Measurements from ENCODE around the gene TBC1D16. TPM values are rescaled to one million over a fixed set of nuclear protein-coding genes. Genes with fewer than 3 reads are reported as not detected.

Gene TBC1D16
- total RNA-seq, 2 experiments from 2014 or later: 0.38 to 0.74 TPM

DNA sequence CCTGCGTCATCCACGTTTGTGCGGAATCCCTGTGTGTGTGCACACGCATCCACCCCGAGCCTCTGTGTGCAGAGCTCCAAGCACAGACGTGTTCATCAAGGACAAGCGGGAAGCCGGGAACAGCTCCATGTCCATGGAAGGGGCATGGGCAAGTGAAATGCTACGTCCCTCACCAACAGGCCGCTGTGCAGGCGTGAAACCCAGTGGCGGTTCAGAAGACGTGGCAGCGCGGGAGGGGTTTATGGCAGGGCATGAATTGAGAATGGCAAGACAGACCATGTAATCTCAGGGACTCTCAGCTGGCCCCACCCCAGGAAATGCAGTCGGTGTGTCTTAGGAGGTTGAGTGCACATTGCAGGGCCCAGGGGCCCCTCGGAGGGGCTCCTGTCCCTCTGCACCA lies 52.7 kb downstream of the TBC1D16 start:
- no peaks in the 10 kb centered on the region for H3K9me3 ChIP-seq (ENCODE audit: low read length)
- CTCF ChIA-PET (ENCODE audit: unreplicated experiment): no interaction called here

GRCh38 chr17:79981661-79982101 lies 54.0 kb downstream of the TBC1D16 start:
- H2AFZ ChIP-seq (ENCODE audit: low read length): no peak overlapping the region
- no peaks in the 10 kb centered on the region for H4K20me1 ChIP-seq (ENCODE audit: insufficient read depth, low read length)
- BruUV-seq (replicated peaks): no TSS peak
- no peak for TF ChIP-seq EZH2phosphoT487 (IDR thresholded peaks at IDR 0.05; ENCODE audit: borderline replicate concordance, low read depth, low read length)
- TF ChIP-seq, protein P1, sequence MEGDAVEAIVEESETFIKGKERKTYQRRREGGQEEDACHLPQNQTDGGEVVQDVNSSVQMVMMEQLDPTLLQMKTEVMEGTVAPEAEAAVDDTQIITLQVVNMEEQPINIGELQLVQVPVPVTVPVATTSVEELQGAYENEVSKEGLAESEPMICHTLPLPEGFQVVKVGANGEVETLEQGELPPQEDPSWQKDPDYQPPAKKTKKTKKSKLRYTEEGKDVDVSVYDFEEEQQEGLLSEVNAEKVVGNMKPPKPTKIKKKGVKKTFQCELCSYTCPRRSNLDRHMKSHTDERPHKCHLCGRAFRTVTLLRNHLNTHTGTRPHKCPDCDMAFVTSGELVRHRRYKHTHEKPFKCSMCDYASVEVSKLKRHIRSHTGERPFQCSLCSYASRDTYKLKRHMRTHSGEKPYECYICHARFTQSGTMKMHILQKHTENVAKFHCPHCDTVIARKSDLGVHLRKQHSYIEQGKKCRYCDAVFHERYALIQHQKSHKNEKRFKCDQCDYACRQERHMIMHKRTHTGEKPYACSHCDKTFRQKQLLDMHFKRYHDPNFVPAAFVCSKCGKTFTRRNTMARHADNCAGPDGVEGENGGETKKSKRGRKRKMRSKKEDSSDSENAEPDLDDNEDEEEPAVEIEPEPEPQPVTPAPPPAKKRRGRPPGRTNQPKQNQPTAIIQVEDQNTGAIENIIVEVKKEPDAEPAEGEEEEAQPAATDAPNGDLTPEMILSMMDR (conservative IDR thresholded peaks at IDR 0.05; ENCODE audit: low read length): no peak
- no peak for DNase-seq (ENCODE audit: low spot score)
- H3K27ac ChIP-seq (ENCODE audit: low read depth, low read length, poor library complexity, severe bottlenecking): no peak overlapping the region
- no peak overlapping the region for H3K4me3 ChIP-seq (ENCODE audit: low read depth, low read length, poor library complexity, severe bottlenecking)
- no peaks in the 10 kb centered on the region for H3K36me3 ChIP-seq (ENCODE audit: insufficient read depth, low read length)
- ChIA-PET POLR2A (no interaction called here), CTCF (ENCODE audit: unreplicated experiment) (no interaction called here)
- no peaks in the 10 kb centered on the region for H3K4me1 ChIP-seq (ENCODE audit: insufficient read depth, low read length, poor library complexity, severe bottlenecking)
- no peaks in the 10 kb centered on the region for H3K9me3 ChIP-seq (ENCODE audit: low read length)
- no peaks in the 10 kb centered on the region for H3K9me2 ChIP-seq (ENCODE audit: insufficient read depth, low read length)
- intact Hi-C loops (cut with micrococcal nuclease; ENCODE audit: unreplicated experiment): no loop called here
- no peak overlapping the region for H3K4me2 ChIP-seq (ENCODE audit: low read length)
- H3K79me2 ChIP-seq (ENCODE audit: insufficient read depth, low read depth, low read length): no peaks in the 10 kb centered on the region

More for the DNA sequence above, 52.7 kb downstream of the TBC1D16 start:
- no peaks in the 10 kb centered on the region for H4K20me1 ChIP-seq (ENCODE audit: insufficient read depth, low read length)
- intact Hi-C loops (cut with micrococcal nuclease; ENCODE audit: unreplicated experiment): no loop called here
- TF ChIP-seq EZH2phosphoT487 (IDR thresholded peaks at IDR 0.05; ENCODE audit: borderline replicate concordance, low read depth, low read length): no peak
- TF ChIP-seq, protein P1 (conservative IDR thresholded peaks at IDR 0.05; ENCODE audit: low read length): no peak
- no peak overlapping the region for H2AFZ ChIP-seq (ENCODE audit: low read length)
- no peak overlapping the region for H3K27ac ChIP-seq (ENCODE audit: low read depth, low read length, poor library complexity, severe bottlenecking)
- no peaks in the 10 kb centered on the region for H3K9me2 ChIP-seq (ENCODE audit: insufficient read depth, low read length)
- DNase-seq (ENCODE audit: low spot score): no peak
- no peak overlapping the region for H3K4me3 ChIP-seq (ENCODE audit: low read depth, low read length, poor library complexity, severe bottlenecking)
- no peaks in the 10 kb centered on the region for H3K36me3 ChIP-seq (ENCODE audit: insufficient read depth, low read length)
- POLR2A ChIA-PET: no interaction called here
- no peaks in the 10 kb centered on the region for H3K4me1 ChIP-seq (ENCODE audit: insufficient read depth, low read length, poor library complexity, severe bottlenecking)
- H3K4me2 ChIP-seq (ENCODE audit: low read length): no peak overlapping the region
- no peaks in the 10 kb centered on the region for H3K79me2 ChIP-seq (ENCODE audit: insufficient read depth, low read depth, low read length)
- no TSS peak for BruUV-seq (replicated peaks)

- no peaks in the 10 kb centered on the region for H3K4me1 ChIP-seq (ENCODE audit: insufficient read depth, low read length, poor library complexity, severe bottlenecking)
- no peak overlapping the region for H3K4me2 ChIP-seq (ENCODE audit: low read length)
- H2AFZ ChIP-seq (ENCODE audit: low read length): no peak overlapping the region
- BruUV-seq (replicated peaks): no TSS peak
- no peak overlapping the region for H3K27ac ChIP-seq (ENCODE audit: low read depth, low read length, poor library complexity, severe bottlenecking)
- ChIA-PET CTCF (ENCODE audit: unreplicated experiment) (no interaction called here), POLR2A (no interaction called here)
- H3K36me3 ChIP-seq (ENCODE audit: insufficient read depth, low read length): no peaks in the 10 kb centered on the region
- no peaks in the 10 kb centered on the region for H3K9me3 ChIP-seq (ENCODE audit: low read length)
- no peaks in the 10 kb centered on the region for H3K79me2 ChIP-seq (ENCODE audit: insufficient read depth, low read depth, low read length)
- intact Hi-C loops (cut with micrococcal nuclease; ENCODE audit: unreplicated experiment): no loop called here
- DNase-seq (ENCODE audit: low spot score): no peak
- TF ChIP-seq, protein P1 (conservative IDR thresholded peaks at IDR 0.05; ENCODE audit: low read length): no peak
- no peak for TF ChIP-seq EZH2phosphoT487 (IDR thresholded peaks at IDR 0.05; ENCODE audit: borderline replicate concordance, low read depth, low read length)
- H3K9me2 ChIP-seq (ENCODE audit: insufficient read depth, low read length): no peaks in the 10 kb centered on the region
- no peaks in the 10 kb centered on the region for H4K20me1 ChIP-seq (ENCODE audit: insufficient read depth, low read length)
- no peak overlapping the region for H3K4me3 ChIP-seq (ENCODE audit: low read depth, low read length, poor library complexity, severe bottlenecking)
Measured at GRCh38 chr17:79981090-79981489, 54.6 kb downstream of the TBC1D16 start.

Measured in OCI-LY7 (cell line).